Measurements from ENCODE around the gene GIT1. TPM values are rescaled to one million over a fixed set of nuclear protein-coding genes. Genes with fewer than 3 reads are reported as not detected.

Gene GIT1
- total and polyA plus RNA-seq, 9 of the 15 experiments (the other 6 are each of a cell fraction or from before 2014, with no cell fraction given): 0.35 to 35.3 (median 17.1) TPM

GRCh38 chr17:29583324-29584248 lies 5.9 kb downstream of the GIT1 start:
- H3K36me3 ChIP-seq (ENCODE audit: control insufficient read depth, insufficient read depth, low read length): peaks cover 26% of the 10 kb centered on the region; the same call in 1 of the 3 replicates
- WGBS (ENCODE audit: insufficient coverage, low coverage, missing lambda C conversion rate): 81% methylated on average over 13 of the region's 16 CpGs
- peaks cover 12 to 46% of the 10 kb centered on the region in 2 experiments for H3K4me1 ChIP-seq (replicated peaks in 1 of 2; ENCODE audit: control insufficient read depth in 2 of 2, insufficient read depth in 2 of 2, low read length in 2 of 2)
- no peak for ATAC-seq
- TF ChIP-seq NFIC (IDR thresholded peaks at IDR 0.05) (peak; percentile 56; the same call in 1 of the 2 replicates), TCF3 (CRISPR knock-in tag; IDR thresholded peaks at IDR 0.05) (no peak), AFF4 (CRISPR knock-in tag; IDR thresholded peaks at IDR 0.05) (no peak)
- H3K9me3 ChIP-seq (replicated peaks; ENCODE audit: control insufficient read depth, insufficient read depth, low read depth, low read length): no peaks in the 10 kb centered on the region
- in situ Hi-C loops (cut with MboI): no loop called here
- CTCF ChIA-PET (ENCODE audit: low intra/inter-chr PET ratio): no interaction called here
- no peak for DNase-seq (ENCODE audit: extremely low read depth in 1 of 4, low spot score in 3 of 4)
- H3K27ac ChIP-seq (ENCODE audit: extremely low read depth, low read depth, low read length): no peak overlapping the region
- intact Hi-C loops (cut with micrococcal nuclease): no loop called here
- no peaks in the 10 kb centered on the region; the same call in 1 of the 2 replicates for H4K20me1 ChIP-seq (replicated peaks; ENCODE audit: control insufficient read depth, insufficient read depth, low read length)
- no peak overlapping the region for H2AFZ ChIP-seq (ENCODE audit: low read depth, low read length)
- H3K79me2 ChIP-seq (ENCODE audit: control insufficient read depth, insufficient read depth, low read length): peaks cover 20% of the 10 kb centered on the region
- no peak overlapping the region for H3K4me3 ChIP-seq
- FAIRE-seq: no peak
- peaks cover 2% of the 10 kb centered on the region for H3K9me1 ChIP-seq (ENCODE audit: control insufficient read depth, insufficient read depth, low read length)
- peak overlapping the region in 1 of 2 experiments; percentile 1; a peak in 2 of 4 replicates for H3K9ac ChIP-seq (ENCODE audit: insufficient read depth in 1 of 2, low read depth in 2 of 2, low read length in 2 of 2)
- no peaks in the 10 kb centered on the region for H3K27me3 ChIP-seq (ENCODE audit: control insufficient read depth in 2 of 2, insufficient read depth in 2 of 2, low read length in 2 of 2)
- no peak overlapping the region for H3K4me2 ChIP-seq (ENCODE audit: insufficient read depth, low read length)
- BruUV-seq (replicated peaks): no TSS peak
- POLR2A ChIA-PET: no interaction called here

Measured in K562 (cell line).